Breast epithelium (tissue), 4 donors: ENCODE results near the gene CFAP46. TPM values are rescaled to one million over a fixed set of nuclear protein-coding genes. Genes with fewer than 3 reads are reported as not detected.
A peak's percentile ranks its signal among the peaks of the same experiment; 100 is the strongest.

Source experiments
- DNase-seq, 2 donors: peaks; one replicate each; pipeline ENCODE4 v3.0.0-alpha.2; 2019; ENCODE audit warnings: low spot score in 2 of 2
- H3K27ac ChIP-seq, 2 donors: fragments of 200-600 bp; sonication (generic) in 1 of 2; one replicate each; pipeline ENCODE4 v1.5.1; 2016 to 2019; ENCODE audit warnings: mild to moderate bottlenecking in 1 of 2
- H3K27me3 ChIP-seq, 2 donors: fragments of 200-600 bp; sonication (generic) in 1 of 2; one replicate each; pipeline versions ENCODE4 v1.5.1 to v1.6.0; 2017 to 2019; ENCODE audit warnings: control low read depth in 1 of 2, mild to moderate bottlenecking in 1 of 2
- H3K36me3 ChIP-seq: fragments of 200-600 bp; one replicate; pipeline ENCODE4 v1.5.1; 2019
- H3K4me1 ChIP-seq, 2 donors: fragments of 200-600 bp; sonication (generic); one replicate each; pipeline ENCODE4 v1.5.1; 2016 to 2019; ENCODE audit warnings: control low read depth in 1 of 2
- H3K4me3 ChIP-seq, 3 donors: fragments of 200-600 bp; sonication (generic); 1 replicate in 2 of 3; 2 replicates in 1 of 3; pipeline ENCODE4 v1.5.1; 2016 to 2019; ENCODE audit warnings: mild to moderate bottlenecking in 3 of 3, moderate library complexity in 2 of 3
- H3K9me3 ChIP-seq, 2 donors: fragments of 200-600 bp; sonication (generic) in 1 of 2; one replicate each; pipeline ENCODE4 v1.5.1; 2016 to 2019; ENCODE audit warnings: control low read depth in 1 of 2
- CTCF ChIP-seq, 3 donors: fragments of 450-650 bp; IDR thresholded peaks; one replicate each; pipeline ENCODE4 v1.5.1; 2016 to 2017; ENCODE audit warnings: antibody characterized with exemption in 3 of 3, mild to moderate bottlenecking in 3 of 3, moderate library complexity in 3 of 3
- POLR2A ChIP-seq: fragments of 450-650 bp; IDR thresholded peaks from one replicate; pipeline ENCODE4 v1.6.1; 2016; ENCODE audit warnings: antibody characterized with exemption, mild to moderate bottlenecking, moderate library complexity
- POLR2AphosphoS5 ChIP-seq, 3 donors: sonication (generic); formaldehyde crosslinking; IDR thresholded peaks; one replicate each; pipeline ENCODE4 v1.6.1; 2017; ENCODE audit warnings: antibody characterized with exemption in 3 of 3
- intact Hi-C: fragments of 100-400 bp; cut with DNase I; formaldehyde crosslinking; loops from one replicate; pipeline ENCODE4 v1.15.1; 2023; ENCODE audit warnings: low total_unique reads
- total RNA-seq, 3 donors: library from RNA; depleted of rRNA; stranded (reverse); fragments of >200 nt; gene quantifications; one replicate each; pipeline ENCODE4 v1.1.0, GENCODE V29; 2016

Gene CFAP46
- total RNA-seq, 3 donors from 2014 or later = 0.16 to 0.73 (median 0.66) TPM

DNA sequence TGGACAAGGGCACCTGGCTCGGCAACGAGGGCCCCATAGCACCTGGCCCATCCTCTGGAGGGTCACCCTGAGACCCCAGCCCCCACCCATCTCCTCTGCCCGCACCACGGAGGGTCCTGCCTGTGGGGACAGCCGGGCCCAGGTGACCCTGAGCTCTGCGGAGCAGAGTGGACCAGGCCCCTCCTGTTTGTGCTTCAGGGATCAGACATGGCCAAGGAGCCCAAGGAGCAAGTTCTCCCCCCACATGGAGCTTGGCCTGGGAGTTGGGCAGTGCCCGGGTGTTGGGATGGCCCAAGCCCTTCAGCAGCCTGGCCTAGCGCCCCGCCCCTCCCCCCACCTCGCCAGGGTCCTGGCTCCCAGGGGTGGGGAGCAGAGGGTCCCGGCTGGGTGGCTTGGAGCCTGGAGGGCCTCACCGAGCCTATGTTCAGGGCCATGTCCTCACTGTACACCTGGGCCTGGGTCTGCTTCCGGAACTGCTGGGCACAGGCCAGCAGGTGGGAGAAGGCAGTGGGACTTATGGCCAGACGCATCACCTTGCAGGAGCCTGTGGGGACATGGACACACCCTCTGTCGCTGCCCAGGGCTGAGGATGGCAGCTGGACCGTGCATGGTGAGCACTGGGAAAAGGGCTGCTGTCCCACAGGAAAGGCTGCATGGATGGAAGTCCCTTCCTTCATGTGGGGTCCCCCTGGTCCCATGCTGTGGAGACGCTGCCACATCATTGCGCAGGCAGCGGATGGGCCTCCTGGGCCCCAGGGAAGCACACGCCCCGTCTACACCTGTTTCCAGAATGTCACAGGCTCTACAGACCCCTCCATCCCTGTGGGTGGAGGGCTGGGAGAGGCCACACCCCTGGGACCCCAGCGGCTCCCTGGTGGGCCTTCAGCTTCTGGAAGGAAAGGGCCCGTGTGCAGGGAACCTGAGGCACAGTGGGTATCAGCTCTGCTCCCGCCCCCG, 107.2 kb downstream of the CFAP46 start:
- Histone ChIP-seq H3K4me1 (no peaks in the 10 kb centered on the region), H3K36me3 (no peaks in the 10 kb centered on the region), H3K9me3 (no peaks in the 10 kb centered on the region), H3K4me3 (no peak overlapping the region), H3K27me3 (peaks cover 10 to 55% of the 10 kb centered on the region in 2 donors), H3K27ac (no peak overlapping the region)
- TF ChIP-seq CTCF (IDR thresholded peaks at IDR 0.05) = no peak
- TF ChIP-seq POLR2A = no peak
- TF ChIP-seq POLR2AphosphoS5 (IDR thresholded peaks at IDR 0.05) = no peak
- peak in 1 of 2 donors; percentile 37 for DNase-seq
- intact Hi-C loops = no loop called here

DNA sequence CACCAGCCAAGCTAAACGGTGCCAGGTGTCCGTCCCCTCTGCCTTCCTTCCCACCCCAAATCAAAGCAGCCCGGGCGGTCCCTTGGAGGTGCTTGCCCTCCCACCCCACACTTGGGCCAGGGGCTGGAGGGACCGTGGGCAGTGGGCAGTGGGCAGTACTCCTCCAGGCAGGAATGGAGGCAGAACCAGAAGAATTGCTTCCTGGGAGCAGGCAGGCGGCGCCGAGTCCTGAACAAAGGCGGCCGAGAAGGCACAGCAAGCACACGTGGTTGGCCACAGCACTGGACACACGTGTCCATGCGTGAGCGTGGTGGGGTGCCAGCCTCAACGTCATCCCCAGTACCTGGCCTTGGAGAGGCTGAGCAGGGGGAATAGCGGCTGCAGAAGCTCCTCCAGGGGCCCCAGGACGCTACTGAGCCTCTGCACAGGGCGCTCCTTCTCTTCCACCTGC, 108.0 kb downstream of the CFAP46 start:
- H3K4me3 ChIP-seq = no peak overlapping the region
- H3K9me3 ChIP-seq = no peaks in the 10 kb centered on the region
- H3K27me3 ChIP-seq = peaks cover 10 to 52% of the 10 kb centered on the region in 2 donors
- no peaks in the 10 kb centered on the region for H3K36me3 ChIP-seq
- no peak overlapping the region for H3K27ac ChIP-seq
- intact Hi-C loops = no loop called here
- H3K4me1 ChIP-seq = no peaks in the 10 kb centered on the region
- no peak for DNase-seq
- TF ChIP-seq POLR2AphosphoS5 (IDR thresholded peaks at IDR 0.05) = no peak
- TF ChIP-seq POLR2A = no peak
- no peak for TF ChIP-seq CTCF (IDR thresholded peaks at IDR 0.05)

DNA sequence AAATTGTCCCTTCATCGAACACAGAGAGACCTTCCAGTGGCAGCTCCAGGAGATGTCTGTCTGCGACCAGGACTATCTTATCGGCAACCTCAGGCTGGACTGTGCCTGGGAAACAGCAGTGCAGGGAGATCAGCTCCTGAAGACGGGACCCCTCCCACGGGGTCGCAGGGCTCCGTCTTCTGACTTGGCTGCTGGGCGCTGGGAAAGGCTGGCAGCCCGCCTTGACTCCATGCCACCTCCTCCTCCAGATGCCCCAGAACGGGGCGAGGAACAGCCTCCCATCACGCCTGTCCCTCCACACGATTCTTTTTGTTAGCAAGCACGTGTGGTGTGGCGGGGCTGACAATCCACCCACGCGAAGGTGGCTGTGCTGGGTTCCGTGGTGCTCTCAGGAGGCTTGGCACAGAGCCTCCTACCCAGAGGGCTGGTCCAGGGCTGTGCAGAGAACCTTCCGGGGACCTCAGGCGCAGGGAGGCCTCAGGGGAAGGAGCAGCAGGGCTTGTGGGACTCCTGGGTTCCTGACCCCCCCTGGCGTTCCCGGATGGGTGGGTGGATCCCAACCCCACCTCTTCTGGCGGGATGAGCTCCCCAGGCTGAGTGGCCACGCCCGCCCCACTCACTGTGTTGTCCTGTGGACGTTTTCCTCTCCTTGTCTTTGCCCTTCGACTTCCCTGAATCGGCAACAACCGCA, 108.8 kb downstream of the CFAP46 start:
- Histone ChIP-seq H3K27ac (no peak overlapping the region), H3K4me1 (no peaks in the 10 kb centered on the region), H3K27me3 (peaks cover 10 to 44% of the 10 kb centered on the region in 2 donors), H3K36me3 (no peaks in the 10 kb centered on the region), H3K4me3 (no peak overlapping the region), H3K9me3 (no peaks in the 10 kb centered on the region)
- intact Hi-C loops = no loop called here
- TF ChIP-seq CTCF (IDR thresholded peaks at IDR 0.05) (no peak), POLR2AphosphoS5 (IDR thresholded peaks at IDR 0.05) (no peak), POLR2A (no peak)
- DNase-seq = peak in 1 of 2 donors; percentile 46

GRCh38 chr10:132832186-132832969, 110.0 kb downstream of the CFAP46 start:
- Histone ChIP-seq H3K27me3 (peaks cover 10 to 44% of the 10 kb centered on the region in 2 donors), H3K4me1 (no peaks in the 10 kb centered on the region), H3K4me3 (no peak overlapping the region), H3K36me3 (no peaks in the 10 kb centered on the region), H3K27ac (no peak overlapping the region), H3K9me3 (no peaks in the 10 kb centered on the region)
- TF ChIP-seq CTCF (IDR thresholded peaks at IDR 0.05) = no peak
- no peak for TF ChIP-seq POLR2A
- no peak for TF ChIP-seq POLR2AphosphoS5 (IDR thresholded peaks at IDR 0.05)
- DNase-seq = peak in 1 of 2 donors; percentile 37
- intact Hi-C loops = no loop called here
